Endothelial cell of umbilical vein (primary cell): ENCODE results near the gene SCN7A. TPM values are rescaled to one million over a fixed set of nuclear protein-coding genes. Genes with fewer than 3 reads are reported as not detected.
"Not testable (repeated sequence)": the region's sequence is repeated elsewhere in the genome, so short reads cannot be mapped to it uniquely, and the experiment has no call there.

Source experiments
- BruUV-seq: library from RNA; stranded (reverse); fragments of 400-500 nt; replicated peaks from 2 replicates; lab custom pipeline; 2021; lab: Mats Ljungman, UMichigan
- CTCF ChIA-PET: fragments of 300-600, 350-600 bp; sonication (Branson Sonifier 250); formaldehyde crosslinking; loops from one replicate; lab custom pipeline; 2021; ENCODE audit warnings: antibody characterized with exemption, inconsistent platforms; lab: Charles Lee
- POLR2A ChIA-PET: fragments of 300-600, 350-600 bp; sonication (Branson Sonifier 250); formaldehyde crosslinking; loops from one replicate; lab custom pipeline; 2021; ENCODE audit warnings: antibody characterized with exemption, inconsistent platforms; lab: Charles Lee
- DNase-seq: peaks from one replicate; pipeline ENCODE4 v3.0.0-alpha.2; 2011; ENCODE audit warnings: low read depth, low spot score
- FAIRE-seq: peaks from 2 replicates; lab custom pipeline; 2011; peaks lifted over from hg19 to GRCh38; lab: Jason Lieb, UNC
- H2AFZ ChIP-seq: 2 replicates; pipeline ENCODE4 v1.6.0; 2012; ENCODE audit warnings: low read depth, low read length, control low read depth, inconsistent platforms
- H3K27ac ChIP-seq: 2 replicates; pipeline ENCODE4 v1.5.1; 2011; ENCODE audit warnings: low read depth, mild to moderate bottlenecking, control low read depth, low read length, moderate library complexity; ENCODE audit not compliant: insufficient read depth
- H3K27me3 ChIP-seq, 2 experiments: 2 replicates each; pipeline versions ENCODE4 v1.6.0 to v1.6.1; 2011; ENCODE audit warnings: low read length in 2 of 2, mixed read lengths in 1 of 2; ENCODE audit not compliant: control insufficient read depth in 2 of 2, insufficient read depth in 2 of 2
- H3K36me3 ChIP-seq, 2 experiments: 2 replicates in 1 of 2; 3 replicates in 1 of 2; pipeline ENCODE4 v1.5.1; 2011; ENCODE audit warnings: low read length in 2 of 2, mild to moderate bottlenecking in 1 of 2, moderate library complexity in 1 of 2; ENCODE audit not compliant: control insufficient read depth in 2 of 2, insufficient read depth in 2 of 2; ENCODE audit errors: extremely low read depth in 1 of 2
- H3K4me1 ChIP-seq: 3 replicates; pipeline ENCODE4 v1.5.1; 2011; ENCODE audit warnings: mild to moderate bottlenecking, low read length; ENCODE audit not compliant: control insufficient read depth, insufficient read depth; ENCODE audit errors: extremely low read depth
- H3K4me2 ChIP-seq: 2 replicates; pipeline ENCODE4 v1.6.1; 2011; ENCODE audit warnings: low read length, control low read depth, mixed read lengths; ENCODE audit not compliant: insufficient read depth
- H3K4me3 ChIP-seq, 3 experiments: fragments of 200-600 bp in 1 of 3; sonication (generic), shearing (Covaris generic) in 1 of 3; replicated peaks in 1 of 3; 2 replicates each; pipeline ENCODE4 v1.5.1; 2011 to 2016; ENCODE audit warnings: control low read depth in 3 of 3, low read length in 3 of 3, mild to moderate bottlenecking in 2 of 3, inconsistent platforms in 1 of 3, low read depth in 1 of 3, moderate library complexity in 1 of 3; ENCODE audit not compliant: insufficient read depth in 1 of 3
- H3K79me2 ChIP-seq: 2 replicates; pipeline ENCODE4 v1.6.0; 2012; ENCODE audit warnings: low read length, inconsistent platforms; ENCODE audit not compliant: control insufficient read depth, insufficient read depth
- H3K9ac ChIP-seq: replicated peaks from 2 replicates; pipeline ENCODE3; 2011; ENCODE audit warnings: low read length, control low read depth; ENCODE audit not compliant: insufficient read depth; ENCODE audit errors: extremely low read depth
- H3K9me1 ChIP-seq: replicated peaks from 3 replicates; pipeline ENCODE4 v1.6.0; 2011; ENCODE audit warnings: mild to moderate bottlenecking, low read length; ENCODE audit not compliant: control insufficient read depth, insufficient read depth; ENCODE audit errors: extremely low read depth
- H3K9me3 ChIP-seq: replicated peaks from 2 replicates; pipeline ENCODE4 v1.5.1; 2012; ENCODE audit warnings: low read length, inconsistent platforms; ENCODE audit not compliant: control insufficient read depth, insufficient read depth
- H4K20me1 ChIP-seq: replicated peaks from 2 replicates; pipeline ENCODE3; 2011; ENCODE audit warnings: mild to moderate bottlenecking, low read length; ENCODE audit not compliant: control insufficient read depth, insufficient read depth; ENCODE audit errors: extremely low read depth
- CTCF ChIP-seq, 2 donors: IDR thresholded peaks; 1 replicate in 1 of 2; 2 replicates in 1 of 2; pipeline ENCODE4 v1.5.1; 2011; ENCODE audit warnings: low read length in 2 of 2, mild to moderate bottlenecking in 2 of 2, moderate library complexity in 2 of 2, control low read depth in 1 of 2, inconsistent platforms in 1 of 2, low read depth in 1 of 2; ENCODE audit not compliant: insufficient read depth in 1 of 2; ENCODE audit errors: extremely low read depth in 1 of 2
- EZH2 ChIP-seq: IDR thresholded peaks from 2 replicates; pipeline ENCODE4 v1.6.1; 2012; ENCODE audit warnings: borderline replicate concordance, low read depth, mild to moderate bottlenecking, moderate library complexity, low read length, inconsistent platforms; ENCODE audit not compliant: severe bottlenecking
- FOS ChIP-seq: IDR thresholded peaks from 2 replicates; pipeline ENCODE4 v1.6.1; 2011; ENCODE audit warnings: mild to moderate bottlenecking, low read length, moderate library complexity, borderline replicate concordance; ENCODE audit not compliant: insufficient read depth
- GATA2 ChIP-seq: IDR thresholded peaks from 2 replicates; pipeline ENCODE4 v1.7.0; 2011; ENCODE audit warnings: low read depth, mild to moderate bottlenecking, moderate library complexity, mixed read lengths, low read length; ENCODE audit not compliant: insufficient read length, insufficient read depth
- JUN ChIP-seq: IDR thresholded peaks from 2 replicates; pipeline ENCODE4 v1.6.1; 2011; ENCODE audit warnings: borderline replicate concordance, low read depth; ENCODE audit not compliant: insufficient read length, insufficient read depth
- MAX ChIP-seq: IDR thresholded peaks from 2 replicates; pipeline ENCODE4 v1.6.1; 2011; ENCODE audit not compliant: insufficient read depth, insufficient read length
- MYC ChIP-seq: IDR thresholded peaks from one replicate; pipeline ENCODE4 v1.6.1; 2011; ENCODE audit warnings: mild to moderate bottlenecking, low read depth, low read length
- POLR2A ChIP-seq: IDR thresholded peaks from 2 replicates; pipeline ENCODE4 v1.6.1; 2012; ENCODE audit warnings: low read depth, mild to moderate bottlenecking, control low read depth, low read length
- POLR2AphosphoS5 ChIP-seq: IDR thresholded peaks from 2 replicates; pipeline ENCODE4 v1.6.1; 2012; ENCODE audit warnings: low read depth, mild to moderate bottlenecking, control low read depth, low read length, moderate library complexity; ENCODE audit not compliant: insufficient read depth
- dilution Hi-C: fragments of 300-500 bp; cut with MboI; formaldehyde crosslinking; loops from one replicate; pipeline ENCODE4 v1.15.0; 2019; ENCODE audit warnings: low sequenced_read_pairs; ENCODE audit not compliant: extremely low pct_ligation_motif_present
- intact Hi-C: fragments of 100-400 bp; cut with micrococcal nuclease; formaldehyde crosslinking; loops from one replicate; pipeline ENCODE4 v1.10.0; 2022
- polyA plus RNA-seq, 4 experiments: library from polyadenylated mRNA; depleted of rRNA in 3 of 4; stranded (reverse) in 3 of 4; unstranded in 1 of 4; fragments of >200 nt; gene quantifications; 2 replicates each; pipeline versions ENCODE4 v1.2.1 to v1.2.3, GENCODE V29; 2011 to 2012; ENCODE audit warnings: missing spikeins in 1 of 4
- total RNA-seq: library from RNA; stranded (reverse); gene quantifications from 2 replicates; pipeline ENCODE4 v1.2.3, GENCODE V29; 2021

The SCN7A gene
- total and polyA plus RNA-seq, 2 donors (not counting 3 experiments of a cell fraction or from before 2014, with no cell fraction given): not detected

- intact Hi-C loops (loop anchor here (2.0 kb wide), 1 partner anchor 22 kb away; no protein-coding TSS in a partner anchor), dilution Hi-C loops (no loop called here)
- no TSS peak for BruUV-seq
- ChIA-PET CTCF (interaction anchor here (0.9 to 1.6 kb wide), 7 partner anchors 8 to 231 kb away, joined by 3 to 11 read pairs (median 4); no protein-coding TSS in a partner anchor), POLR2A (no interaction called here)
- DNase-seq (peak; percentile 61), FAIRE-seq (peak; percentile 59)
- no peaks in the 10 kb centered on the region for H3K9me1 ChIP-seq
- H3K9ac ChIP-seq: no peak overlapping the region
- no peaks in the 10 kb centered on the region for H3K9me3 ChIP-seq
- no peak overlapping the region for H3K4me3 ChIP-seq
- H3K27ac ChIP-seq: no peak overlapping the region
- H2AFZ ChIP-seq: peak overlapping the region; percentile 20
- no peaks in the 10 kb centered on the region for H3K27me3 ChIP-seq
- H3K79me2 ChIP-seq: no peaks in the 10 kb centered on the region
- no peaks in the 10 kb centered on the region for H3K36me3 ChIP-seq
- TF ChIP-seq POLR2AphosphoS5: no peak
- peak; percentile 84 for TF ChIP-seq GATA2
- TF ChIP-seq EZH2: no peak
- no peak for TF ChIP-seq MAX
- TF ChIP-seq CTCF (IDR thresholded peaks at IDR 0.05; ENCODE audit: extremely low read depth in 1 of 2, insufficient read depth in 1 of 2, low read depth in 1 of 2, low read length in 2 of 2): no peak
- TF ChIP-seq FOS: peak; percentile 97
- no peak for TF ChIP-seq MYC
- no peak for TF ChIP-seq POLR2A
- TF ChIP-seq JUN: peak; percentile 42
- no peak overlapping the region for H3K4me2 ChIP-seq
- no peaks in the 10 kb centered on the region for H4K20me1 ChIP-seq
- H3K4me1 ChIP-seq: no peaks in the 10 kb centered on the region
Measured at GRCh38 chr2:166410828-166411472, 83.1 kb downstream of the SCN7A start.

GRCh38 chr2:166407746-166408145 is 86.3 kb downstream of the SCN7A start:
- H3K36me3 ChIP-seq, intact Hi-C loops, DNase-seq: not testable (repeated sequence)

More at GRCh38 chr2:166407746-166408145, 86.3 kb downstream of the SCN7A start:
- H3K4me1 ChIP-seq, H4K20me1 ChIP-seq, H3K4me2 ChIP-seq, H3K27me3 ChIP-seq, BruUV-seq, H3K9me3 ChIP-seq, H3K27ac ChIP-seq, POLR2A ChIA-PET, H3K9me1 ChIP-seq, dilution Hi-C loops, H2AFZ ChIP-seq, FAIRE-seq, H3K4me3 ChIP-seq, H3K9ac ChIP-seq, H3K79me2 ChIP-seq: not testable (repeated sequence)
- CTCF ChIA-PET: interaction anchor here (1.2 to 1.5 kb wide), 2 partner anchors 12 to 47 kb away, joined by 3 to 4 read pairs; no protein-coding TSS in a partner anchor
